Esophagus muscularis mucosa (tissue), 4 donors: Measurements from ENCODE around the gene S100B. TPM values are rescaled to one million over a fixed set of nuclear protein-coding genes. Genes with fewer than 3 reads are reported as not detected.

Source experiments
- DNase-seq: peaks from one replicate; pipeline ENCODE4 v3.0.0-alpha.2; 2017; ENCODE audit errors: extremely low spot score
- H3K27ac ChIP-seq, 4 donors: fragments of 200-600 bp; sonication (generic); replicated peaks in 1 of 4; 1 replicate in 3 of 4; 2 replicates in 1 of 4; pipeline ENCODE4 v1.5.1; 2016 to 2019; ENCODE audit warnings: mild to moderate bottlenecking in 1 of 4
- H3K27me3 ChIP-seq, 4 donors: fragments of 200-600 bp; sonication (generic); one replicate each; pipeline versions ENCODE4 v1.5.1 to v1.6.0; 2016 to 2019
- H3K36me3 ChIP-seq, 4 donors: fragments of 200-600 bp; sonication (generic); one replicate each; pipeline ENCODE4 v1.5.1; 2016 to 2019
- H3K4me1 ChIP-seq, 4 donors: fragments of 200-600 bp; sonication (generic); one replicate each; pipeline ENCODE4 v1.5.1; 2016 to 2019
- H3K4me3 ChIP-seq, 4 donors: fragments of 200-600 bp; sonication (generic); 1 replicate in 2 of 4; 2 replicates in 2 of 4; pipeline ENCODE4 v1.5.1; 2016 to 2019; ENCODE audit warnings: mild to moderate bottlenecking in 4 of 4, moderate library complexity in 1 of 4
- H3K9me3 ChIP-seq, 4 donors: fragments of 200-600 bp; sonication (generic); 1 replicate in 3 of 4; 2 replicates in 1 of 4; pipeline ENCODE4 v1.5.1; 2016 to 2019
- CTCF ChIP-seq, 3 experiments: fragments of 200-600 bp in 2 of 3; fragments of 450-650 bp in 1 of 3; sonication (generic) in 2 of 3; IDR thresholded peaks; one replicate each; pipeline ENCODE4 v1.5.1; 2017 to 2019; ENCODE audit warnings: antibody characterized with exemption in 3 of 3, mild to moderate bottlenecking in 2 of 3, moderate library complexity in 1 of 3
- EP300 ChIP-seq: sonication (generic); formaldehyde crosslinking; IDR thresholded peaks from one replicate; pipeline ENCODE4 v1.6.1; 2017; ENCODE audit warnings: antibody characterized with exemption
- POLR2A ChIP-seq: fragments of 450-650 bp; IDR thresholded peaks from one replicate; pipeline ENCODE4 v1.6.1; 2017; ENCODE audit warnings: antibody characterized with exemption, moderate library complexity, mild to moderate bottlenecking, low read depth
- POLR2AphosphoS5 ChIP-seq, 2 donors: sonication (generic); formaldehyde crosslinking; IDR thresholded peaks; one replicate each; pipeline ENCODE4 v1.6.1; 2017; ENCODE audit warnings: antibody characterized with exemption in 2 of 2
- WGBS: methylation state at CpG from one replicate; pipeline ENCODE4 v1.1.5; 2018; 5-methylcytosine and 5-hydroxymethylcytosine counted together
- intact Hi-C: fragments of 100-400 bp; cut with DNase I; formaldehyde crosslinking; loops from one replicate; pipeline ENCODE4 v1.15.1; 2023
- total RNA-seq, 4 donors: library from RNA; depleted of rRNA; stranded (reverse); fragments of >200 nt; gene quantifications; one replicate each; pipeline versions ENCODE4 v1.1.0 to v1.2.1, GENCODE V29; 2016

The S100B gene
- total RNA-seq, 4 donors from 2014 or later = 16.0 to 38.2 (median 30.7) TPM

- Histone ChIP-seq H3K9me3 (peaks cover 0 to 9% (median 0%) of the 10 kb centered on the region in 4 donors), H3K27ac (no peak overlapping the region), H3K4me1 (no peaks in the 10 kb centered on the region), H3K27me3 (no peaks in the 10 kb centered on the region), H3K4me3 (no peak overlapping the region), H3K36me3 (peaks cover 50 to 93% (median 85%) of the 10 kb centered on the region in 4 donors)
- 88% methylated on average over 5 of the region's 15 CpGs for WGBS
- intact Hi-C loops = no loop called here
- DNase-seq = no peak
- TF ChIP-seq EP300 (no peak), POLR2A (no peak), CTCF (IDR thresholded peaks at IDR 0.05) (no peak), POLR2AphosphoS5 (IDR thresholded peaks at IDR 0.05) (no peak)
Measured at GRCh38 chr21:46567348-46567747, 37.5 kb downstream of the S100B start.

DNA sequence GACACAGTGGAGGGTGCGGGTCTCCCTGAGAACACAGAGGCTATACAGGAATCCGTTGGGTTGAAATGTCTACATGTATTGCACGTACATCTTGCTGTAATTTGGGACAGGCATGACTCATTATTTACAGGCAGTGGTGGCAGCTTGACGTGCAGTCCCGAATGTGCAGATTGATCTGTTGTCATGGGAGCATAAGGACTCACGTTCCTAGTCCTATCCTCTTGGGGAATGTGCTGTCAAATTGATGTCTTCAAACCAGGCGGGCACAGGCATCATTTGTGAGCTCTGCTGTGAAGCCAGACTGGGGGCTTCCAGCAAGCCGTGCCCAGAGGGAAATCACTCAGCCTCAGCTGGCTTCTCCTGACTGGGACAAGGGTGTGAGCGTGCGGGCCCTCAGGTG, 40.5 kb downstream of the S100B start:
- no peak overlapping the region for H3K4me3 ChIP-seq
- peaks cover 46 to 99% (median 93%) of the 10 kb centered on the region in 4 donors for H3K36me3 ChIP-seq
- H3K9me3 ChIP-seq = no peaks in the 10 kb centered on the region
- WGBS = 82% methylated on average over 6 of the region's 10 CpGs
- H3K4me1 ChIP-seq = peaks cover 0 to 4% (median 0%) of the 10 kb centered on the region in 4 donors
- TF ChIP-seq POLR2A (no peak), CTCF (IDR thresholded peaks at IDR 0.05) (no peak), POLR2AphosphoS5 (IDR thresholded peaks at IDR 0.05) (no peak), EP300 (no peak)
- no peak overlapping the region for H3K27ac ChIP-seq
- no peaks in the 10 kb centered on the region for H3K27me3 ChIP-seq
- intact Hi-C loops = no loop called here
- DNase-seq = no peak

DNA sequence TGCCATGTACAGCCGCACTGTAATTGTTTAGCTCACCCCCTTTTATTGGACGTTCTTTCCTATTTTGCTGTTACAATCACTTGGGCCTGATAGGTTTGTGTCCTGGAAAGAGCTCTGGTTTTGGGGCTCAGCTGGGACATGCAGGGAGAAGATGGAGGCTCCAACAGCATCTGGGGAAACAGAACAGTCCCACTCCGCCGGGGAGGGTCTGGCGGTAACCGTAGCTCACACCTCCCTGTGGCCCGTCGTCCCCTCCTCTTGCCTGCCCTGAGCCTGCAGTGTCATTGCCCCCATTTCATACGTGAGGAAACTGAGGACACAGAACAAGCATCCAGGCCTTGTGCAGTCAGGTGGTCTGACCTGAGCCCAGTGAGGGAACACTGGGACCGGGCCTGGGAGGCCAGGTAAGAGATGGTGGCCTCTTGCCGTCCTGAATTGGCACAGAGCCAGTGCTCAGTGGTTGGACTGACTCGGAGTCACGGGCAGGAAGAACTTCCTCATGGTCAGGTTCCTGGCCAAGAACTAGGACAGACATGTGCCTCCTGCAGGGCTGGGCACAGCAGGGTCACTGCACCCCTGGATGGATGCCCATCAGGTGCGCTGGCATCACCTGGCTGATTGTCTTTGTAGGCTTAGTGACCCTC, 41.8 kb downstream of the S100B start:
- intact Hi-C loops = no loop called here
- Histone ChIP-seq H3K27me3 (no peaks in the 10 kb centered on the region), H3K27ac (no peak overlapping the region), H3K4me3 (no peak overlapping the region), H3K9me3 (no peaks in the 10 kb centered on the region), H3K4me1 (peaks cover 0 to 8% (median 0%) of the 10 kb centered on the region in 4 donors), H3K36me3 (peaks cover 40 to 100% (median 90%) of the 10 kb centered on the region in 4 donors)
- 94% methylated on average over 12 of the region's 14 CpGs for WGBS
- no peak for TF ChIP-seq POLR2A
- TF ChIP-seq CTCF (IDR thresholded peaks at IDR 0.05) = no peak
- TF ChIP-seq POLR2AphosphoS5 (IDR thresholded peaks at IDR 0.05) = no peak
- TF ChIP-seq EP300 = no peak
- DNase-seq = no peak

DNA sequence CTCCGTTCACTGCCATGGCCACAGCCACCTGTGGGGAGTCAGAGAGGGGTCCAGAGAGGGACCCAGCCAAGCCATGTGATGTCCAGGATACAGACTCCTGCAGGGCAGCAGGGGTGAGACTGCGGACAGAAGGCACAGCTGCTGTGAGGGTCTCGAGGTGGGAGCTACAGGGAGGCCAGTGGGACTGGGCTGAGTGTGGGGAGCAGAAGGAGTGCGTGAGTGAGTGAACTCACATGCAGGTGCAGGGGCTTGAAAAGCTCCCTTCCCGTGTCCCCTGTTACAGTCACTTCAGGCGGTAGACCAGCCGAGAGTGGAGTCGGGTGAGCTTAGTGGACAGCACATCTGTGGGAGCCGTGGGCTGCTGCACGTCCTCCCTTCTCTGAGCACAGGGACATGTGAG, 42.4 kb downstream of the S100B start:
- Histone ChIP-seq H3K27ac (no peak overlapping the region), H3K36me3 (peaks cover 41 to 100% (median 90%) of the 10 kb centered on the region in 4 donors), H3K9me3 (no peaks in the 10 kb centered on the region), H3K4me1 (peaks cover 0 to 8% (median 0%) of the 10 kb centered on the region in 4 donors), H3K4me3 (no peak overlapping the region), H3K27me3 (no peaks in the 10 kb centered on the region)
- TF ChIP-seq POLR2AphosphoS5 (IDR thresholded peaks at IDR 0.05) (no peak), POLR2A (no peak)
- intact Hi-C loops = no loop called here
- 74% methylated on average over 9 of the region's 10 CpGs for WGBS
- peak; percentile 60 for DNase-seq

GRCh38 chr21:46561445-46562090, 43.3 kb downstream of the S100B start:
- 94% methylated on average over 19 of the region's 19 CpGs for WGBS
- intact Hi-C loops = no loop called here
- no peaks in the 10 kb centered on the region for H3K27me3 ChIP-seq
- DNase-seq = peak; percentile 85
- H3K9me3 ChIP-seq = no peaks in the 10 kb centered on the region
- TF ChIP-seq POLR2AphosphoS5 (IDR thresholded peaks at IDR 0.05) = no peak
- no peak for TF ChIP-seq CTCF (IDR thresholded peaks at IDR 0.05)
- no peak for TF ChIP-seq POLR2A
- peaks cover 46 to 100% (median 90%) of the 10 kb centered on the region in 4 donors for H3K36me3 ChIP-seq
- peaks cover 0 to 8% (median 0%) of the 10 kb centered on the region in 4 donors for H3K4me1 ChIP-seq
- no peak overlapping the region for H3K4me3 ChIP-seq
- H3K27ac ChIP-seq = no peak overlapping the region
